ENCODE measurements around the gene CHAMP1. TPM values are rescaled to one million over a fixed set of nuclear protein-coding genes. Genes with fewer than 3 reads are reported as not detected.

The CHAMP1 gene
- total RNA-seq, 4 donors from 2014 or later = 10.0 to 26.8 (median 16.3) TPM

DNA sequence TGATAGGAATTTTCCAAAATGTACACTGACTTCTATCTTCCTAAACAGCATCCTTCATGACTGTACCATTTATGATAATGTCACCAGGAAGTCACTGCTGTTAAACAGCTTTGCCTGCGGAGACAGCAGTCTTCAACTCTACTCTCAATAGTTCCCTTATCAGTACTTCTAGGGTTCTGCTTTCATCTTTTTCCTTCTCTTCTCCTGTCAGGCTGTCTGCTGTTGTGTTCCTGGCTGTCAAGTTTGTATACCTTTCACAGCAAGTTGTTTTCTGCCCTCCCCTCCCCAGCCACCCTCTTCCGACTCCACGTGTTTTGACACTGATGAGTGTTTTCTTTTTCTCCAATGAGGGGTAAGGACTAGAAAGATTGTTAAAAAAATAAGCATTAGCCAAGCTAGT is 30.7 kb upstream of the CHAMP1 start:
- no peak for TF ChIP-seq EP300 (IDR thresholded peaks at IDR 0.05)
- no peak for TF ChIP-seq POLR2AphosphoS5 (IDR thresholded peaks at IDR 0.05)
- TF ChIP-seq POLR2A (IDR thresholded peaks at IDR 0.05; ENCODE audit: low read depth) = no peak
- TF ChIP-seq, protein P1, sequence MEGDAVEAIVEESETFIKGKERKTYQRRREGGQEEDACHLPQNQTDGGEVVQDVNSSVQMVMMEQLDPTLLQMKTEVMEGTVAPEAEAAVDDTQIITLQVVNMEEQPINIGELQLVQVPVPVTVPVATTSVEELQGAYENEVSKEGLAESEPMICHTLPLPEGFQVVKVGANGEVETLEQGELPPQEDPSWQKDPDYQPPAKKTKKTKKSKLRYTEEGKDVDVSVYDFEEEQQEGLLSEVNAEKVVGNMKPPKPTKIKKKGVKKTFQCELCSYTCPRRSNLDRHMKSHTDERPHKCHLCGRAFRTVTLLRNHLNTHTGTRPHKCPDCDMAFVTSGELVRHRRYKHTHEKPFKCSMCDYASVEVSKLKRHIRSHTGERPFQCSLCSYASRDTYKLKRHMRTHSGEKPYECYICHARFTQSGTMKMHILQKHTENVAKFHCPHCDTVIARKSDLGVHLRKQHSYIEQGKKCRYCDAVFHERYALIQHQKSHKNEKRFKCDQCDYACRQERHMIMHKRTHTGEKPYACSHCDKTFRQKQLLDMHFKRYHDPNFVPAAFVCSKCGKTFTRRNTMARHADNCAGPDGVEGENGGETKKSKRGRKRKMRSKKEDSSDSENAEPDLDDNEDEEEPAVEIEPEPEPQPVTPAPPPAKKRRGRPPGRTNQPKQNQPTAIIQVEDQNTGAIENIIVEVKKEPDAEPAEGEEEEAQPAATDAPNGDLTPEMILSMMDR (IDR thresholded peaks at IDR 0.05) = no peak
- Histone ChIP-seq H3K27ac (replicated peaks in 1 of 4) (no peak overlapping the region), H3K4me1 (peaks cover 14 to 40% (median 39%) of the 10 kb centered on the region in 4 donors), H3K4me3 (no peak overlapping the region), H3K27me3 (no peaks in the 10 kb centered on the region), H3K36me3 (peaks cover 5 to 43% (median 32%) of the 10 kb centered on the region in 4 donors), H3K9me3 (no peaks in the 10 kb centered on the region)
- intact Hi-C loops (cut with DNase I) = no loop called here
- 69% methylated on average over 3 of the region's 3 CpGs for WGBS
- DNase-seq (ENCODE audit: extremely low spot score) = no peak

GRCh38 chr13:114284680-114285079 is 29.6 kb upstream of the CHAMP1 start:
- H3K27ac ChIP-seq (replicated peaks in 1 of 4) = no peak overlapping the region
- peaks cover 14 to 40% (median 39%) of the 10 kb centered on the region in 4 donors for H3K4me1 ChIP-seq
- H3K36me3 ChIP-seq = peaks cover 10 to 51% (median 43%) of the 10 kb centered on the region in 4 donors
- H3K4me3 ChIP-seq = no peak overlapping the region
- WGBS = 96% methylated on average over 8 of the region's 8 CpGs
- TF ChIP-seq, protein P1 (IDR thresholded peaks at IDR 0.05) = no peak
- TF ChIP-seq POLR2A (IDR thresholded peaks at IDR 0.05; ENCODE audit: low read depth) = no peak
- TF ChIP-seq EP300 (IDR thresholded peaks at IDR 0.05) = no peak
- no peak for TF ChIP-seq POLR2AphosphoS5 (IDR thresholded peaks at IDR 0.05)
- no peaks in the 10 kb centered on the region for H3K9me3 ChIP-seq
- no peak for DNase-seq (ENCODE audit: extremely low spot score)
- H3K27me3 ChIP-seq = no peaks in the 10 kb centered on the region
- intact Hi-C loops (cut with DNase I) = no loop called here

DNA sequence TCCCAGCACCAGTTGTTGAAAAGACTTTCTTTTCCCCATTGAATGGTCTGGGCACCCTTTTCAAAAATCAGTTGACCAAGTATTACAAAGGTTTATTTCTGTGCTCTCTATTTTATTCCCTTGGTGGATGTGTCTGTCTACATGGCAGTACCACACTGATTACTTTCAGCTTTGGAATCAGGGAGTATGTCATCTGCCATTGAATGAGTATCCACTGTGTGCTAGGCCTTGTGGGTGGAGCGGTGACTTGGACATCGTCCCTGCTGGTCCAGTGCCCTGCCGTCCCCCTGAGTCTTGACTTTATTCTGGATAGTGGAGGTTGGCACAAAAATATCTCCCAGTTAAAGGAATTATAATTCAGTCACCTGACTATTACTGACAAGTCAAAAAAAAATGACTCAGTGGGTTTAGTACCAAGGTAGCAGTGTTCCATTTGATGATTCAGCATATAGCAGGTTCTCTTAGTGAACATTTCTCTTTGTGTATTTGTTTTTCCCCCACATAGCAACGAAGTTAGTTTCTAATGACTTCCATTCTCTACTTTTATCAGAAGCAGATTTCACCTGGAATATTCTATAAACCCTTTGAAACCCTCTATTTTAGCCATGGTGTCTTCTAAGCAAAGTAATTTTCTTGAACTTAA is 29.0 kb upstream of the CHAMP1 start:
- no peak for DNase-seq (ENCODE audit: extremely low spot score)
- Histone ChIP-seq H3K27me3 (no peaks in the 10 kb centered on the region), H3K4me3 (no peak overlapping the region), H3K9me3 (no peaks in the 10 kb centered on the region), H3K36me3 (peaks cover 10 to 55% (median 49%) of the 10 kb centered on the region in 4 donors), H3K4me1 (peaks cover 14 to 39% (median 35%) of the 10 kb centered on the region in 4 donors), H3K27ac (replicated peaks in 1 of 4) (no peak overlapping the region)
- intact Hi-C loops (cut with DNase I) = no loop called here
- WGBS = 84% methylated on average over 4 of the region's 4 CpGs
- no peak for TF ChIP-seq POLR2A (IDR thresholded peaks at IDR 0.05; ENCODE audit: low read depth)
- TF ChIP-seq, protein P1 (IDR thresholded peaks at IDR 0.05) = no peak

- 90% methylated on average over 8 of the region's 8 CpGs for WGBS
- Histone ChIP-seq H3K4me1 (peaks cover 8 to 31% (median 28%) of the 10 kb centered on the region in 4 donors), H3K27ac (replicated peaks in 1 of 4) (no peak overlapping the region), H3K27me3 (no peaks in the 10 kb centered on the region), H3K36me3 (peaks cover 13 to 66% (median 59%) of the 10 kb centered on the region in 4 donors), H3K4me3 (no peak overlapping the region), H3K9me3 (no peaks in the 10 kb centered on the region)
- TF ChIP-seq, protein P1 (IDR thresholded peaks at IDR 0.05) = no peak
- TF ChIP-seq POLR2AphosphoS5 (IDR thresholded peaks at IDR 0.05) (no peak), EP300 (IDR thresholded peaks at IDR 0.05) (no peak), POLR2A (IDR thresholded peaks at IDR 0.05; ENCODE audit: low read depth) (no peak)
- intact Hi-C loops (cut with DNase I) = no loop called here
- no peak for DNase-seq (ENCODE audit: extremely low spot score)
Observed at GRCh38 chr13:114286808-114287207, 27.5 kb upstream of the CHAMP1 start.

Data from esophagus muscularis mucosa (tissue), 4 donors.